Measurements from ENCODE around the gene PCCA. TPM values are rescaled to one million over a fixed set of nuclear protein-coding genes. Genes with fewer than 3 reads are reported as not detected.

PCCA gene
- polyA plus RNA-seq, 1 experiment, result 3.0 TPM

- no peak for DNase-seq (ENCODE audit: low read depth)
- no peak overlapping the region for H3K4me3 ChIP-seq (ENCODE audit: low read depth, low read length)
- POLR2A ChIA-PET, result no interaction called here
- H3K27me3 ChIP-seq (ENCODE audit: control insufficient read depth, insufficient read depth, low read length), result no peaks in the 10 kb centered on the region
- TF ChIP-seq CTCF (IDR thresholded peaks at IDR 0.05; ENCODE audit: insufficient read depth, low read depth, low read length), result no peak
- CTCF ChIA-PET, result interaction anchor here (1.3 kb wide), 1 partner anchor 593 kb away, joined by 4 read pairs; no protein-coding TSS in a partner anchor
- no peaks in the 10 kb centered on the region for H3K36me3 ChIP-seq (ENCODE audit: control insufficient read depth, insufficient read depth, low read length)
These were observed 420.1 kb downstream of the PCCA start for GRCh38 chr13:100508996-100509395.

- CTCF ChIA-PET, result interaction anchor here (0.9 to 1.3 kb wide), 3 partner anchors 10 to 594 kb away, joined by 3 to 4 read pairs (median 4); no protein-coding TSS in a partner anchor
- POLR2A ChIA-PET, result no interaction called here
- Histone ChIP-seq H3K36me3 (ENCODE audit: control insufficient read depth, insufficient read depth, low read length) (no peaks in the 10 kb centered on the region), H3K4me3 (ENCODE audit: low read depth, low read length) (no peak overlapping the region), H3K27me3 (ENCODE audit: control insufficient read depth, insufficient read depth, low read length) (no peaks in the 10 kb centered on the region)
- no peak for DNase-seq (ENCODE audit: low read depth)
- no peak for TF ChIP-seq CTCF (IDR thresholded peaks at IDR 0.05; ENCODE audit: insufficient read depth, low read depth, low read length)
These were observed 421.5 kb downstream of the PCCA start for GRCh38 chr13:100510208-100510957.

GRCh38 chr13:100511466-100511865 is 422.6 kb downstream of the PCCA start:
- no peak for DNase-seq (ENCODE audit: low read depth)
- POLR2A ChIA-PET, result no interaction called here
- TF ChIP-seq CTCF (IDR thresholded peaks at IDR 0.05; ENCODE audit: insufficient read depth, low read depth, low read length), result no peak
- H3K4me3 ChIP-seq (ENCODE audit: low read depth, low read length), result no peak overlapping the region
- H3K36me3 ChIP-seq (ENCODE audit: control insufficient read depth, insufficient read depth, low read length), result no peaks in the 10 kb centered on the region
- CTCF ChIA-PET, result no interaction called here
- no peaks in the 10 kb centered on the region for H3K27me3 ChIP-seq (ENCODE audit: control insufficient read depth, insufficient read depth, low read length)

- ChIA-PET POLR2A (interaction anchor here (0.6 kb wide), 1 partner anchor 440 kb away, joined by 22 read pairs; no protein-coding TSS in a partner anchor), CTCF (interaction anchor here (1.2 to 1.3 kb wide), 2 partner anchors 596 to 599 kb away, joined by 4 read pairs; no protein-coding TSS in a partner anchor)
- TF ChIP-seq CTCF (IDR thresholded peaks at IDR 0.05; ENCODE audit: insufficient read depth, low read depth, low read length), result no peak
- Histone ChIP-seq H3K27me3 (ENCODE audit: control insufficient read depth, insufficient read depth, low read length) (no peaks in the 10 kb centered on the region), H3K4me3 (ENCODE audit: low read depth, low read length) (no peak overlapping the region), H3K36me3 (ENCODE audit: control insufficient read depth, insufficient read depth, low read length) (no peaks in the 10 kb centered on the region; the same call in 1 of the 2 replicates)
- DNase-seq (ENCODE audit: low read depth), result no peak
These were observed 423.5 kb downstream of the PCCA start for GRCh38 chr13:100512422-100512821.

GRCh38 chr13:100513171-100513570 is 424.3 kb downstream of the PCCA start:
- Histone ChIP-seq H3K36me3 (ENCODE audit: control insufficient read depth, insufficient read depth, low read length) (no peaks in the 10 kb centered on the region; the same call in 1 of the 2 replicates), H3K4me3 (ENCODE audit: low read depth, low read length) (no peak overlapping the region), H3K27me3 (ENCODE audit: control insufficient read depth, insufficient read depth, low read length) (no peaks in the 10 kb centered on the region)
- no peak for DNase-seq (ENCODE audit: low read depth)
- ChIA-PET CTCF (interaction anchor here (0.7 to 3.6 kb wide), 4 partner anchors 12 to 854 kb away, joined by 3 to 42 read pairs (median 4); no protein-coding TSS in a partner anchor), POLR2A (no interaction called here)
- TF ChIP-seq CTCF (IDR thresholded peaks at IDR 0.05; ENCODE audit: insufficient read depth, low read depth, low read length), result no peak
